ENCODE measurements around the gene POLH.
"Not testable (repeated sequence)": the region's sequence is repeated elsewhere in the genome, so short reads cannot be mapped to it uniquely, and the experiment has no call there.

- TF ChIP-seq CTCF (conservative IDR thresholded peaks at IDR 0.05; ENCODE audit: low read depth in 2 of 2); POLR2AphosphoS5 (IDR thresholded peaks at IDR 0.05; ENCODE audit: low read depth); EZH2 (IDR thresholded peaks at IDR 0.05; ENCODE audit: low read depth, unreplicated experiment); REST (IDR thresholded peaks at IDR 0.05; ENCODE audit: unreplicated experiment); ZNF462 (CRISPR knock-in tag; IDR thresholded peaks at IDR 0.05); JUNB (IDR thresholded peaks at IDR 0.05; ENCODE audit: unreplicated experiment): not testable (repeated sequence)
Observed at GRCh38 chr6:43662948-43663347, 87.0 kb downstream of the POLH start.

All from GM23338 (cell line).